SK-N-DZ (cell line): ENCODE measurements around the gene ATXN1.

Experiments used
- DNase-seq: peaks from one replicate; pipeline ENCODE4 v3.0.0-alpha.2; 2015; ENCODE audit warnings: low spot score

ATXN1 gene

GRCh38 chr6:16362819-16363589 lies 398.3 kb downstream of the ATXN1 start:
- peak; percentile 68 for DNase-seq

DNA sequence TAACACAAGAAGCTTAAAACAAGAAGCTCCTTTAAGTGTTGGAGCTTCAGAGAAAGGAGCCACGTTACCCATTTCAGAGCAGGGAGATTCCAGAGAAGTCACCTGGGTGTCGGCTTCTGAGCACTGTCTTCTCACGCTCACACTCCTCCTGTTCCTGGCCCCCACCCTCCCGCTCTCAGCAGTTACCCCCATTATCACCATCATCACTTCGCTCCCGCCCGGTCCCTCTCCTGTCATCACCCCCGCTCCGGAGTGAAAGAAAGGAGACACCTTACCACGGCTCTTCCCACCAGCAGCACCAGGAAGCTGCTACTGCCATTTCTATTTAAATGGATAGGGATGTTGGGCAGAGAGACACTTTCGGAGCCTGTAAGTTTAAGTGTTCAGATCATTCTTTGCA lies 399.0 kb downstream of the ATXN1 start:
- DNase-seq, result peak; percentile 62

DNA sequence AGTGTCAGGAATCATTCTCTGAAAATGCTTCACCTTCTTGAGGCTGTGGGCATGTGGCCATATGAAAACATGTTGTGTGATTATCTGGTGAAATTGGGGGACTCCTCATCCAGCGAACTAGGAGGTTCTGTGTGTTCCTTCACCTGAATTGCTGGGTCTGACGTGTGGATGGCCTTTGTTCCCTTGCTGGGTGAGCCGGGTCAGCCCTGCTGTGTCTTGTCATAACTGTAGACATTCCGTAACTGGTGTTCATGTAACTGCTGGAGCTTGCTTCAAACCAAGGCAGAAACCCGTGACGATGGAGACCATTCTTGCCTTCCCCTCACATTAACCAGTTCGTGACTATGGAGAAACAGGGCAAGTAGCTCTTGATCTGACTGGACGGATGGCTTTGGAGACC lies 399.4 kb downstream of the ATXN1 start:
- no peak for DNase-seq

- DNase-seq, result no peak
These were observed 400.1 kb downstream of the ATXN1 start for GRCh38 chr6:16361121-16361520.

DNA sequence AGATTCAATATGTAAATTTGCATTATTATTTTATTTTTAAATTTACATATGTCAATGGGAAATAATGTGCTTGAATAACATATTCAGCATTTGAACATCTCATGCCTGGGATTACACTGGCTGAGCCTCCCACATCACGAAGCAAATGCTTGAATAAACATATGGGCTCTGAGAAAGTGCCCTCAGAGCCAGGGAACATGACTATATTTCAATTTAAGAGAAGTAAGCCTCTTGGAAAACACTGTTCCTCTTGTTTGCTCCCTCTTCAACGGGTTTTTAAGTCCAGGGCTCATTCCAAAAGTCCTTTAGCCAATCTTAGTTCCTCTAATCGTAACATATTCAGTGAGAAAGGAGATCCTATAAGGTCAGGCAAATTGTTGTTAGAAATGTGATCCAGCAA lies 400.9 kb downstream of the ATXN1 start:
- DNase-seq, result no peak

DNA sequence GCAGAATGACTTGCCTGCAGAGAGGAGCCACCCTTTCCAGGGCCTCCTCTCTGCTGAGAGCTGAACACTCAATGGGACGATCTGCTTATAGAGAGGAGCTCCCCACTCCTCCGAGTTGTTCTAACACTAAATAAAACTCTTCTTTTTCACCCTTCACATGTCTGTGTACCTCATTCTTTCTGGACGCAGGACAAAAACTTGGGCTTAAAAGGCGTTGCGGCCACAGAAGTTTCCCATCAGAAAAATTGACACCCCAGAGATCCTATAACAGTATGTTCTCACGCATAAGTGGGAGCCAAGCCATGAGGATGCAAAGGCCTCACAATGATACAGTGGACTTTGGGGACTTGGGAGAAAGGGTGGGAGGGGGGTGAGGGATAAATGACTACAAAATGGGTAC lies 401.7 kb downstream of the ATXN1 start:
- no peak for DNase-seq

DNA sequence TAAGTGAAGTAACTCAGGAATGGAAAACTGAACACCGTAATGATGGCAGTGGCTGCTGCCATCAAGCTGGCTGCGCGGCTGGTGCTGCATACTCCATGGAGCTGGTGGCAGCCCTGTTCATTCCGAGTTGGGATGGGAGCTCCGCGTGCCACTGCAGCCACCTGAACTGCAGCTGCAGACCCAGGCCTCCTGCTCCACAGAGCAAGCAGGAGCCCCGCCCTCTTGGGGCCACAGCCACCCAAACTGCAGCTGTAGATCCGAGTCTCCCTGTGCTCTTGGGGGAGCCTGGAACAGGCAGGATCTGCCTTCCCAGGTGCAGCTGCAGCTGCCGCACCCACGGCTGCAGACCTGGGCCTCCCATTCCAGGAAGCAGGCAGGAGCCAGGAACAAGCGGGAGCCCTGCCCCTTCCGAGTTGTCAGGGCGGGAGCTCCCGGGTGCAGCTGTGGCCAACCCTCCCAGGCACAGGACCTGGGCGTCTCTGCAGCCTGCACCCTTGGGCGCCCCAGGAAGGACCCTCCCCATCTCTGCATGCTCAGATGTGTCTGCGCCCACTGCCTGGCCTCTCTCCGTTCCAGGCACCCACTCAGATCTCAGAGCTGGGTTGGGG lies 402.6 kb downstream of the ATXN1 start:
- no peak for DNase-seq

GRCh38 chr6:16355699-16356446 lies 405.4 kb downstream of the ATXN1 start:
- no peak for DNase-seq

DNA sequence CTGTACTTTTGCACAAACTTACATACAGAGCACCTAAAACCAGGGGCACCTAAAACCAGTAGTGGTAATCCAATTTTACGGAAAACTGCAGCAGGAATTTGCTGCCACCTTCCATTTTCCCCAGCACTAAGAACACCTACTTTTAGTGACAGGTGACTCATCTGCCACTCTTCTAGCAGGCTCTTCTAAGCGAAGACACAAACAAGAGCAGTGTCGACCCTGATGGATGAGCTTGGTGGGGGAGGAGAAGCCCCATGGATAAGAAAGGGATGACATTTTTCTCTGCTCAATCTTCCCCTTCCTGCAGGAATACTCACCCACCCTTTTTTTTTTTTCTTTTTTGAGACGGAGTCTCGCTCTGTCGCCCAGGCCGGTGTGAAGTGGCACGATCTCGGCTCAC lies 406.0 kb downstream of the ATXN1 start:
- DNase-seq, result no peak

DNA sequence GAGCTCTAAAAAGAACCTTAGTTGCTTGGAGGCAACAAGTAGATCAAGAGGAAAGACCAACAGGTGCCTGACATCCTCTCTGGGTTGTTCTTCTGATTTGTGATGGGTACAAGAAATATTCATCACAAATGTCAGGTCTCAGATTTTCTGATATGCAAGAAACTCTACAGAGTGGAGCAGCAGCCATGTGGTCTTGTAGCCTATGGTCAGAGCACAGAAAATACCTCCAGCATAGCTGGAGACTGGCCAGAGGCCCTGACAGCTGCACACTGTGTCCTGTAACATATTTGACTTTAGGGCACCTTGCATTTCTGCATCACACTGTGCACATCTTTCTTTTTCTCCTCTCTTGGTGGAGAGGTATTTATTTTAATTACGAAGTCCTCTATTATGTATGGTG lies 406.6 kb downstream of the ATXN1 start:
- no peak for DNase-seq

DNA sequence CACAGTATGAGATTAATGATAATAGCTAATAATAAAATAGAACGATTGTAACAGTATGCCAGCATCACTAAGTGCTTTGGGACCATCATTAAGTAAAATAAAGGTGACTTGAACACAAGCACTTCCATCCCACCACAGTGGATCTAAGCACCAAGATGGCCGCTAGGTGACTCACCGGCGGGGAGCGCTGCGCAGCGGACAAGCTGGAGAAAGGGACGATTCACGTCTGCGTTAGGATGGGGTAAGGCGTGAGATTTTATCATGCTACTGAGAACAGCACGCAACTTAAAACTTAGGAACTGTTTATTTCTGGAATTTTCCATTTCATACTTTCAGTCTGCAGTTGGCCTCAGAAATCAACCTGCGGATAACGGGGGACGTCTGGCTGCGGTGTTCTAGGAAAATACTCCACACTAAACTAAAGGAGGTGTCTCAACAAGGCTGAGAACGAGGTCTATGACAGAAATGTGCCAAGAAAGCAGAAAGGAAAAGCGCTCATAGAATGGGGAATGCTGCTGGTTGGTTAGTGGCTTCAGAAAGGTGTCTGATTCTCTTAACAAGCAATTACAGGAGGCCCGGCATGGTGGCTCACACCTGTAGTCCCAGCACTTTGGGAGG lies 408.3 kb downstream of the ATXN1 start:
- DNase-seq, result no peak

GRCh38 chr6:16352258-16352635 lies 409.0 kb downstream of the ATXN1 start:
- no peak for DNase-seq

GRCh38 chr6:16349544-16349943 lies 411.7 kb downstream of the ATXN1 start:
- no peak for DNase-seq

- DNase-seq, result no peak
These were observed 414.4 kb downstream of the ATXN1 start for GRCh38 chr6:16346831-16347230.

DNA sequence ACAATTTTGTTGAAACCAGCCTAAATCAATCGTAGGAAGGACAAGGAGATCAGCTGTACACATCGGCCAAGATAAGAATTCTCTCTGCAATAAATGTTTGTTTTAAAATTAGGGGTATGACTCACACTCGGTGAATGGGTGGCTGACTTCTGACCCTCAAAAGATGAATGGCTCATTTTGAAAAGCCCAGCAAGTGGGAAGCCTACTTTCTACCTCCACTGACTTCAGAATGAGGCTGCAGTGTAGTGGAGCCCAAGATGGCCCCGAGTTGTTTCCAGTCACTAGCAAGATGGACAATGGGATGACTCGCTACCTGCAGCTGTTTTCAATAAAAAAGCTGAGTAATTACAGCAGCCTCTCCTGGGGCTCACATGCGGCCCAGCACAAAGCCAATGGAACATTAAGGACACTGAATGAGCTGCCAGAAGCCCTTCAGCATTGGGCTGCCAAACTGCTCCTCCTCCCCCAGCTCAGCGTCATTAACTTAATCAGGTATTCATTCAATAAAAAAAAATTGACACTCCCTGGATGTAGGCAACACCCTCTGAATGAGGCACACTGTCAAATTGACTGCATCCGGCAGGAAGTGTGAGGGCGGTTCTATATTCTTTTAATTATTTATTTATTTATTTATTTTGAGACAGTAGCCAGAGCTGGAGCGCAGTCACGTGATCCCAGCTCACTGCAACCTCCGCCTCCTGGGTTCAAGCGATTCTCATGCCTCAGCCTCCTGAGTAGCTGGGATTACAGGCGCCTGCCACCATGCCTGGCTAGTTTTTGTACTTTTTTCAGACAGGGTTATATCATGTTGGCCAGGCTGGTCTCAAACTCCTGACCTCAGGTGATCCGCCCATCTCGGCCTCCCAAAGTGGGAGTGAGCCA lies 415.6 kb downstream of the ATXN1 start:
- peak; percentile 82 for DNase-seq

DNA sequence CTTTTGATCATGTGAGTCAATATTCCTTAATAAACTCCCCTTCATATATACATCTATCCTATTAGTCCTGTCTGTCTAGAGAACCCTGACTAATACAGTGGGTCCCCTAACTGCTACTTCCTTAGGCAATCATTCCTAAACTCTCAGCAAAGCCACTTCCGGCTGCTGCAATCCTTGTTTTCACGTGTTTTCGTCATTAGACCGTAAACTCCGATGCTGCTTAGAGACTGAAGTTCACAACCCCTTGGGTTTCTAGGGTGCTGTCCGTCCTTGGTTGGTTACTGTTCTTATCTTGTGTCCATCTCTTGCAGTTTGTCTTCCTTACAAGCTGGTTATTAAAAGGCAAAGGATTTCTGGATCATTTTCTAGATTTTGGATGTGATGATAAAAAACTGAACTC lies 416.5 kb downstream of the ATXN1 start:
- no peak for DNase-seq

GRCh38 chr6:16343593-16343992 lies 417.7 kb downstream of the ATXN1 start:
- DNase-seq, result no peak

GRCh38 chr6:16339265-16339587 lies 422.0 kb downstream of the ATXN1 start:
- DNase-seq, result no peak

DNA sequence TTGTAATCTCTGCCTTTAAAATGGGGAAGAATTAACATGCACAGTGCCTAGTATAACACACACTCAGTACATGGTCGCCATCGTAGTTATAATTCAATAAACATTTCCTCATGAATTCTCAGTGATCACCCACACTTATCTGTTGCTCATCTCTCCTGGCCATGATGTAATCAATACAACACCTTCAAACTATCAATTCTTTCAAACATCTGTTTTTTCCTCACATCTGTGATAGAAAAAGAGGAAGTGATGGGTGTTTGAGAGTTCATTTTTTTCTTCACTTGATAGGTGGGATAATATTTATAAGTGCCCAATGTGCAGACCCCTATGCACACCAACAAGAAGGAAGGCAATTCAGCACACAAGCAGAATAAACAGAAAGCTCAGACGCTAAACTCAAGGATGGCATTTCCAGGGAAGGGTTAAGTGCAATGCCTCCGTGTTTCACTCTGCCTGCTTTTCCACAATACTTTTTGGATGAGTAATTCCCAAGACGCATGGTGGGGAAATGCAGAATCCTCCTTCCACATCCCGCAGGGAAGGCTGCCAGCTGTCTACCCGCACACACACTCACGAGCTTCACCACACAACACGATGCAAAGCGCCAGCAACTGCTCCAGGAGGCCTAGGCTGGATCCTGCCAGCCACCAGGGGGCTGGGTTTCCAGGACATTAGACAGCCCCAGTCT lies 422.5 kb downstream of the ATXN1 start:
- DNase-seq, result peak; percentile 48

- DNase-seq, result peak; percentile 38
These were observed 423.8 kb downstream of the ATXN1 start for GRCh38 chr6:16337295-16337975.
